Peyer's patch (tissue), 4 donors: ENCODE data around the gene SLC47A2. TPM values are rescaled to one million over a fixed set of nuclear protein-coding genes. Genes with fewer than 3 reads are reported as not detected.
A peak's percentile ranks its signal among the peaks of the same experiment; 100 is the strongest.

Experiments
- DNase-seq, 3 donors: peaks; one replicate each; pipeline ENCODE4 v3.0.0-alpha.2; 2017 to 2019
- H3K27ac ChIP-seq, 4 donors: fragments of 200-600 bp; sonication (generic); one replicate each; pipeline ENCODE4 v1.5.1; 2016 to 2019
- H3K27me3 ChIP-seq, 2 donors: fragments of 200-600 bp; sonication (generic); one replicate each; pipeline ENCODE4 v1.5.1; 2019
- H3K36me3 ChIP-seq, 3 donors: fragments of 200-600 bp; sonication (generic); one replicate each; pipeline ENCODE4 v1.5.1; 2016 to 2019
- H3K4me1 ChIP-seq, 4 donors: fragments of 200-600 bp; sonication (generic); one replicate each; pipeline ENCODE4 v1.5.1; 2016 to 2019
- H3K4me3 ChIP-seq, 4 donors: fragments of 200-600 bp; sonication (generic); 1 replicate in 3 of 4; 2 replicates in 1 of 4; pipeline ENCODE4 v1.5.1; 2016 to 2019; ENCODE audit warnings: mild to moderate bottlenecking in 1 of 4
- H3K9me3 ChIP-seq, 4 donors: fragments of 200-600 bp; sonication (generic); one replicate each; pipeline ENCODE4 v1.5.1; 2016 to 2019; ENCODE audit warnings: mild to moderate bottlenecking in 1 of 4
- POLR2A ChIP-seq, 2 donors: fragments of 450-650 bp; IDR thresholded peaks; one replicate each; pipeline ENCODE4 v1.5.1; 2017; ENCODE audit warnings: antibody characterized with exemption in 2 of 2, mild to moderate bottlenecking in 2 of 2, moderate library complexity in 2 of 2
- total RNA-seq, 4 donors: library from RNA; depleted of rRNA; stranded (reverse); fragments of >200 nt; gene quantifications; one replicate each; pipeline ENCODE4 v1.1.0, GENCODE V29; 2016
- TF ChIP-seq, protein P1 (sequence below), 6 experiments: fragments of 450-650 bp in 4 of 6; fragments of 200-600 bp in 2 of 6; sonication (generic) in 1 of 6; IDR thresholded peaks; one replicate each; pipeline ENCODE4 v1.5.1; 2017 to 2019; ENCODE audit warnings: antibody characterized with exemption in 6 of 6, mild to moderate bottlenecking in 3 of 6, moderate library complexity in 1 of 6

The SLC47A2 gene
- total RNA-seq, 4 donors from 2014 or later: 3.9 to 6.8 (median 6.3) TPM; not detected in 1

DNA sequence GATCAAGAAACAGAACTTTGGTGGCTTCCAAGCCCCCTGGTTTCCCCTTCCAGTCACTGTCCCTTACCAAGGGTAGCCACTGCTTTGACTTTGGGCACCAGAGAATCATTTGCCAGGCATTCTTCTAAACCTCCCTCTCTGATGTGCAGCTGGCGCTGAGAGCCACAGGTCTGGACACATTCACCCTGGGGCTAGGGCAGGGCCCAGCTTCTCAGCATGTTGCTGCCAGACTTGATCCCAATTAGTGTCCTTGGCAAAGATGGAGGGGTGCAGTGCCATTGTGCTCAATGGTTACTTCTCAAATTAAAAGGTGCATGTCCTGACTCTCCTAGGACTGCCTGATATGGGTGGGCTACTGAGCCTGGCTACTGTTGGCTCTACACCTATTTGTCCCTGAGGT is 7.6 kb upstream of the SLC47A2 start:
- no peaks in the 10 kb centered on the region for H3K36me3 ChIP-seq
- no peaks in the 10 kb centered on the region for H3K9me3 ChIP-seq
- TF ChIP-seq, protein P1, sequence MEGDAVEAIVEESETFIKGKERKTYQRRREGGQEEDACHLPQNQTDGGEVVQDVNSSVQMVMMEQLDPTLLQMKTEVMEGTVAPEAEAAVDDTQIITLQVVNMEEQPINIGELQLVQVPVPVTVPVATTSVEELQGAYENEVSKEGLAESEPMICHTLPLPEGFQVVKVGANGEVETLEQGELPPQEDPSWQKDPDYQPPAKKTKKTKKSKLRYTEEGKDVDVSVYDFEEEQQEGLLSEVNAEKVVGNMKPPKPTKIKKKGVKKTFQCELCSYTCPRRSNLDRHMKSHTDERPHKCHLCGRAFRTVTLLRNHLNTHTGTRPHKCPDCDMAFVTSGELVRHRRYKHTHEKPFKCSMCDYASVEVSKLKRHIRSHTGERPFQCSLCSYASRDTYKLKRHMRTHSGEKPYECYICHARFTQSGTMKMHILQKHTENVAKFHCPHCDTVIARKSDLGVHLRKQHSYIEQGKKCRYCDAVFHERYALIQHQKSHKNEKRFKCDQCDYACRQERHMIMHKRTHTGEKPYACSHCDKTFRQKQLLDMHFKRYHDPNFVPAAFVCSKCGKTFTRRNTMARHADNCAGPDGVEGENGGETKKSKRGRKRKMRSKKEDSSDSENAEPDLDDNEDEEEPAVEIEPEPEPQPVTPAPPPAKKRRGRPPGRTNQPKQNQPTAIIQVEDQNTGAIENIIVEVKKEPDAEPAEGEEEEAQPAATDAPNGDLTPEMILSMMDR (IDR thresholded peaks at IDR 0.05): no peak
- no peak for TF ChIP-seq POLR2A (IDR thresholded peaks at IDR 0.05)
- H3K27me3 ChIP-seq: no peaks in the 10 kb centered on the region
- H3K27ac ChIP-seq: no peak overlapping the region
- H3K4me3 ChIP-seq: no peak overlapping the region
- peaks cover 0 to 43% (median 10%) of the 10 kb centered on the region in 4 donors for H3K4me1 ChIP-seq
- no peak for DNase-seq

DNA sequence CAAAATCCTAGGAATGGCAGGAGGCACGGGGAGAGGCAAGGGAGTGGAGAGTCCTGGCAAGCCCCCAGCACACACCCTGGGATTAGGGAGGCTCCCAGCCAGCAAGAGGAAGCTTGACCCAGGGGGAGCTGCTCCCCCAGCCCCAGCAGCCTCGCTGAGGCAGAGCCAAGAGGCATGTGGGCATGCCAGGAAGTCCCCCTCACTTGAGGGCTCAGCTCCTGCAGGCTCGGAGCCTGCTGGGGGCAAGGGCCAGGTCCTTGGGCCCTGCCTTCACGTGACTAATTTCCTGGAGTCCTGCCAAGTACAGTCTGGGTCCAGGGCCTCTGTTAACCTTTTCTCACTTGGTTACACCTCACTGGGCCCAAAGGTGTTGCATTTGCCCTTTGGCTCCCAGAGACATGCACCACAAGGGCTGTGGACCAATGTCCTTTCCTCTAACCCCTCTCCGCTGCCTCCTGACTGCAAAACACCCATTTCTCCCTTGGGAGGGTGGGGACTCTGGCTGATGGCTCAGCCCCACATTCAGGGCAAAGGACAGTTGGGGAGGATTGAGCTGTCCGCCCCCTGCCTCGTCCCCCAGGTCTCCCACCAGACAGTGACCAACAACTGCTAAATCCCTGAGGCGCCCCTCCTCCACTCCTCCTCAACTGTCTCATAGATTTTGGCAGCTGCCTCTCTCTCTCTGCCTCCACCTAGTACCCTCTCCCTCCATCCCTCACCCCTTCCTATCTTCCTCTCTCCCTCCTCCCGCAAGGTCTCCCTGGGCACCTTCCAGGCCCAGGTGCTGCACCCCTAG is 4.4 kb upstream of the SLC47A2 start:
- DNase-seq: peak in 2 of 3 donors; percentile 83 to 88
- Histone ChIP-seq H3K36me3 (no peaks in the 10 kb centered on the region), H3K27ac (peak overlapping the region in 3 of 4 donors; percentile 46 to 85 (median 75)), H3K4me3 (no peak overlapping the region), H3K27me3 (no peaks in the 10 kb centered on the region), H3K4me1 (peaks cover 0 to 40% (median 6%) of the 10 kb centered on the region in 4 donors), H3K9me3 (no peaks in the 10 kb centered on the region)
- TF ChIP-seq POLR2A (IDR thresholded peaks at IDR 0.05): no peak
- TF ChIP-seq, protein P1 (IDR thresholded peaks at IDR 0.05): no peak

DNA sequence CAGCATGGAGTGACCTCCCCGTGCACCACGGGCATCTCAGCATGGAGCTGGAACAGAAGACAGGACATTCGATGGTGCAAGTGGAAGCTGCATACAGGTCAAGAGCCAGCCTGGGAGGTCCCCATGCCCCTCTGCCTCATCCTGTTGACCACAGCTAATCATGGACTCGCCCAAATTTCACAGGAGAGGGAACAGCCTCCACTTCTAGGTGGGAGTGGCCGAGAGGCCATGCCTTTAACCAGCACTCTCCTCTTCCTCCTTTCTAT is 3.8 kb upstream of the SLC47A2 start:
- no peak for TF ChIP-seq POLR2A (IDR thresholded peaks at IDR 0.05)
- TF ChIP-seq, protein P1 (IDR thresholded peaks at IDR 0.05): no peak
- no peaks in the 10 kb centered on the region for H3K27me3 ChIP-seq
- H3K27ac ChIP-seq: peak overlapping the region in 3 of 4 donors; percentile 46 to 85 (median 75)
- no peaks in the 10 kb centered on the region for H3K36me3 ChIP-seq
- no peak overlapping the region for H3K4me3 ChIP-seq
- H3K9me3 ChIP-seq: no peaks in the 10 kb centered on the region
- H3K4me1 ChIP-seq: peaks cover 0 to 40% (median 6%) of the 10 kb centered on the region in 4 donors
- DNase-seq: no peak

DNA sequence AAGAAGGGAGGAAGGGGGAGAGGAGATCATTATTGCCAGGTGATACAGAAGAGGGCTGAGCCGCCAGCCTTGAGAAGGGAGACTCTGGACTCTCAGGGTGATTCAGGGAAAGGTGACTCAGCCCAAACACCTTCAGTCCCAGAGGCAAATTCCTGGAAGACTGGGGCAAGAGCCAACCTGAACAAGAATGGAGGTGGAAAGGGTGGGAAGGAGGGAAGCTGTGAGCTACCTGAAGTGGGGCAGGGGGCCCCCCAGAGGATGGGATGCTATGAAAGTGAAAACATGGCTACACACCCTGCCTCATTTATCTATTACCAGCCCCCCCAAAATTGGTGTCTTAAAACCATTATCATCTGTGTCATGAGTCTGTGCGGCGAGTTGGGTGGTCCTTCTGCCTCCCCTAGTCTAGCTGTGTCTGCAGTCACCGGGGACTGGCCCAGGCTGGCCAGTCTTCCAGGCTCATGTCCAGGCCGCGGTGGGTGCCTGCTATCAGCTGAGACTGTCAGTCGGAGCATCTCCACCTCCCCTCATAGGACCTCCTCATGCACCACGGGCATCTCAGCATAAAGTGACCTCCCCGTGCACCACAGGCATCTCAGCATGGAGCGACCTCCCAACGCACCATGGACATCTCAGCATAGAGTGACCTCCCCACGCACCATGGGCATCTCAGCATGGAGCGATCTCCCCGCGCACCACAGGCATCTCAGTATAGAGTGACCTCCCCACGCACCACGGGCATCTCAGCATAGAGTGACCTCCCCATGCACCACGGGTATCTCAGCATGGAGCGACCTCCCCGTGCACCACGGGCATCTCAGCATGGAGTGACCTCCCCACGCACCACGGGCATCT is 3.2 kb upstream of the SLC47A2 start:
- H3K36me3 ChIP-seq: no peaks in the 10 kb centered on the region
- H3K27ac ChIP-seq: peak overlapping the region in 3 of 4 donors; percentile 49 to 85 (median 75)
- DNase-seq: peak in 2 of 3 donors; percentile 70 to 82
- TF ChIP-seq, protein P1 (IDR thresholded peaks at IDR 0.05): no peak
- TF ChIP-seq POLR2A (IDR thresholded peaks at IDR 0.05): no peak
- H3K27me3 ChIP-seq: no peaks in the 10 kb centered on the region
- no peaks in the 10 kb centered on the region for H3K9me3 ChIP-seq
- H3K4me1 ChIP-seq: peaks cover 0 to 36% (median 6%) of the 10 kb centered on the region in 4 donors
- no peak overlapping the region for H3K4me3 ChIP-seq

DNA sequence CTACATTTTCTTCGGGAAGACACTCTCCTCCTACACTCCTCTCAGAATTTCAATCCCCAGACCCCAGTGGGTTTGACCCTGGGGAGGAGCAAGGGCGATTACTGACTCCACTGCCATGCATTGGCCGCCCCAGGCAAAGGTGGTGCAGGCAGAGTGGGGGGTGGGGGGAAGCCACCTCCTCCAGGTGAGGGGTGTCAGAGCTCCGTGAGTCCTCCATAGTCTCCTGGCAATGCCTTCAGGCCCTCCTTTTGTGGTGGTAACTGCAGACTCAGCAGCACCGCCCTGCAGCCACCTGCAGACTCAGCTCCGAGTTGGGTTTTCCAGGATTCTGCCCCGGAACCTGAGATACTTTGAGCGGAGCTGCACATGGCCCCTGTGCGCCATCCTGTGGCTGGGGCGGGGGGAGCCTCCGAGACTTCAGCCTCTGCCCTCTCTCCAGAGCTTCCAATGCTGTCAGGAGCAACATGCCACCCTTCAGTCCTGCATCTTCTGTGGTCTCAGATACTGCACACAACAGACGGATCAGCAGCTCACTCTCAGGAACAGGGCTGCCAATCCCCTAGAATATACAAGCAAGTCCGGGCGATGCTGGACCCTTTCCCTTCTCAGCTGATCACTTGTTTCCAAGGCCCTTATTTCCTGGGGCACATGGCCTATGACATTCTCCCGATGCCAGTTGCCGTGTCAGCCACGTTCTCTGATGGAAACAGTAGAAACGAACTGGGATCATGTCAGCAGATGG is 2.4 kb upstream of the SLC47A2 start:
- Histone ChIP-seq H3K4me3 (no peak overlapping the region), H3K27me3 (no peaks in the 10 kb centered on the region), H3K4me1 (peaks cover 0 to 30% (median 6%) of the 10 kb centered on the region in 4 donors), H3K9me3 (no peaks in the 10 kb centered on the region), H3K36me3 (no peaks in the 10 kb centered on the region), H3K27ac (peak overlapping the region in 2 of 4 donors; percentile 75 to 85)
- DNase-seq: peak in 2 of 3 donors; percentile 47 to 51
- TF ChIP-seq POLR2A (IDR thresholded peaks at IDR 0.05): no peak
- TF ChIP-seq, protein P1 (IDR thresholded peaks at IDR 0.05): peak in 3 of 6 experiments; percentile 25 to 37 (median 32)
